ENCODE results near the gene RRP1. TPM values are rescaled to one million over a fixed set of nuclear protein-coding genes. Genes with fewer than 3 reads are reported as not detected.
A peak's percentile ranks its signal among the peaks of the same experiment; 100 is the strongest.

RRP1 gene
- total and polyA plus RNA-seq, 9 of the 15 experiments (the other 6 are each of a cell fraction or from before 2014, with no cell fraction given): 0.89 to 105 (median 51.6) TPM

DNA sequence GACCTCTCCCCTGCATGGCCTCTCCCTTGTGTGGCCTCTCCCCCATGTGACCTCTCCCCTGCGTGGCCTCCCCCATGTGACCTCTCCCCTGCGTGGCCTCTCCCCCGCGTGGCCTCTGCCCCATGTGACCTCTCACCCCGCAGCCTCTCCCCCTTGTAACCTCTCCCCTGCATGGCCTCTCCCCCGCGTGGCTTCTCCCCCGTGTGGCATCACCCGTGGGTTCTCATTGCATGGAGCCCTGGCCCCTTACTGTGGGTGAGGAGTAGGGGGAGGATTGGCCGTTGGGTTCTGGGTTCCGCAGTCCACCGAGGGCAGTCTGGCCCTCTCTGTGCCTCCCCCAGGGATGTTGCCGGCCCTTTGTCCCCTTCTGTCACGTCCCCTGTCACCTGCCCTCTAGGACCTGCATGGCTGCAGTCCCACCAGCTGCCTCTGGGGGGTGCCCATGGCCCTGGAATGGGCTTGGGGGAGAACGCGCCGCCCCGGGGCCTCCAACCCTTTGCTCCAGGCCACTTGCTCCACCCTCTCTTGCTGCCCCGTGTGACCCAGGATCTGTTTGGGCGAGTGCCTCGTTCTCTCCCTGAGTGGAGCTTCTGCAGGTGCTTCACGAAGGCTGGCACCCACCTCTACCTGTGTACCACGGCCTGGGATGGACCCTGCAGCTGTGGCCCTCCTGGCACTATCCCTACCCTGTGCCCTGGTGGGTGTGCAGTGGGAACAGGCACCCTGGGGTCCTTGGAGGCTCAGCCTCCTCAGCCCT is 21.3 kb downstream of the RRP1 start (continued):
- TF ChIP-seq HDAC2 (IDR thresholded peaks at IDR 0.05) (no peak), ZBTB1 (CRISPR knock-in tag; IDR thresholded peaks at IDR 0.05; ENCODE audit: borderline replicate concordance, low read depth) (no peak), FOXK1 (CRISPR knock-in tag; IDR thresholded peaks at IDR 0.05; ENCODE audit: borderline replicate concordance) (no peak), ZNF239 (CRISPR knock-in tag; IDR thresholded peaks at IDR 0.05) (no peak), NR2C1 (IDR thresholded peaks at IDR 0.05) (peak; percentile 89), NR2C1 (tag; IDR thresholded peaks at IDR 0.05) (peak; percentile 67), ZNF785 (CRISPR knock-in tag; IDR thresholded peaks at IDR 0.05) (no peak), RBM14 (IDR thresholded peaks at IDR 0.05; ENCODE audit: borderline replicate concordance, insufficient read depth, low read depth, low read length) (0 out of 2 replicates have a peak, but pooled peaks have one; percentile 92), PCBP1 (IDR thresholded peaks at IDR 0.05; ENCODE audit: low read depth, low read length, poor library complexity, severe bottlenecking) (no peak), ZNF12 (CRISPR knock-in tag; IDR thresholded peaks at IDR 0.05) (no peak; the same call in 1 of the 2 replicates), TAL1 (IDR thresholded peaks at IDR 0.05) (no peak), ATF7 (IDR thresholded peaks at IDR 0.05) (peak; percentile 61; the same call in 1 of the 2 replicates), RB1 (IDR thresholded peaks at IDR 0.05; ENCODE audit: low read depth) (peak; percentile 95), GTF2E2 (tag; IDR thresholded peaks at IDR 0.05) (no peak), MAZ (CRISPR knock-in tag; conservative IDR thresholded peaks at IDR 0.05 in 1 of 2, IDR thresholded peaks at IDR 0.05 in 1 of 2) (peak; percentile 75 to 78)
- TF ChIP-seq, protein P1, sequence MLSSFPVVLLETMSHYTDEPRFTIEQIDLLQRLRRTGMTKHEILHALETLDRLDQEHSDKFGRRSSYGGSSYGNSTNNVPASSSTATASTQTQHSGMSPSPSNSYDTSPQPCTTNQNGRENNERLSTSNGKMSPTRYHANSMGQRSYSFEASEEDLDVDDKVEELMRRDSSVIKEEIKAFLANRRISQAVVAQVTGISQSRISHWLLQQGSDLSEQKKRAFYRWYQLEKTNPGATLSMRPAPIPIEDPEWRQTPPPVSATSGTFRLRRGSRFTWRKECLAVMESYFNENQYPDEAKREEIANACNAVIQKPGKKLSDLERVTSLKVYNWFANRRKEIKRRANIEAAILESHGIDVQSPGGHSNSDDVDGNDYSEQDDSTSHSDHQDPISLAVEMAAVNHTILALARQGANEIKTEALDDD (IDR thresholded peaks at IDR 0.05): no peak
- TF ChIP-seq, protein P2, sequence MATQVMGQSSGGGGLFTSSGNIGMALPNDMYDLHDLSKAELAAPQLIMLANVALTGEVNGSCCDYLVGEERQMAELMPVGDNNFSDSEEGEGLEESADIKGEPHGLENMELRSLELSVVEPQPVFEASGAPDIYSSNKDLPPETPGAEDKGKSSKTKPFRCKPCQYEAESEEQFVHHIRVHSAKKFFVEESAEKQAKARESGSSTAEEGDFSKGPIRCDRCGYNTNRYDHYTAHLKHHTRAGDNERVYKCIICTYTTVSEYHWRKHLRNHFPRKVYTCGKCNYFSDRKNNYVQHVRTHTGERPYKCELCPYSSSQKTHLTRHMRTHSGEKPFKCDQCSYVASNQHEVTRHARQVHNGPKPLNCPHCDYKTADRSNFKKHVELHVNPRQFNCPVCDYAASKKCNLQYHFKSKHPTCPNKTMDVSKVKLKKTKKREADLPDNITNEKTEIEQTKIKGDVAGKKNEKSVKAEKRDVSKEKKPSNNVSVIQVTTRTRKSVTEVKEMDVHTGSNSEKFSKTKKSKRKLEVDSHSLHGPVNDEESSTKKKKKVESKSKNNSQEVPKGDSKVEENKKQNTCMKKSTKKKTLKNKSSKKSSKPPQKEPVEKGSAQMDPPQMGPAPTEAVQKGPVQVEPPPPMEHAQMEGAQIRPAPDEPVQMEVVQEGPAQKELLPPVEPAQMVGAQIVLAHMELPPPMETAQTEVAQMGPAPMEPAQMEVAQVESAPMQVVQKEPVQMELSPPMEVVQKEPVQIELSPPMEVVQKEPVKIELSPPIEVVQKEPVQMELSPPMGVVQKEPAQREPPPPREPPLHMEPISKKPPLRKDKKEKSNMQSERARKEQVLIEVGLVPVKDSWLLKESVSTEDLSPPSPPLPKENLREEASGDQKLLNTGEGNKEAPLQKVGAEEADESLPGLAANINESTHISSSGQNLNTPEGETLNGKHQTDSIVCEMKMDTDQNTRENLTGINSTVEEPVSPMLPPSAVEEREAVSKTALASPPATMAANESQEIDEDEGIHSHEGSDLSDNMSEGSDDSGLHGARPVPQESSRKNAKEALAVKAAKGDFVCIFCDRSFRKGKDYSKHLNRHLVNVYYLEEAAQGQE (IDR thresholded peaks at IDR 0.05; ENCODE audit: borderline replicate concordance): peak; percentile 95
- TF ChIP-seq, protein P2 (CRISPR knock-in tag; IDR thresholded peaks at IDR 0.05; ENCODE audit: low read depth): peak; percentile 56; the same call in 1 of the 2 replicates

All from K562 (cell line).